ENCODE results near the gene CLEC20A.

- no peak for TF ChIP-seq POLR2AphosphoS5 (IDR thresholded peaks at IDR 0.05; ENCODE audit: low read depth, low read length)
- TF ChIP-seq POLR2A (IDR thresholded peaks at IDR 0.05; ENCODE audit: low read depth, low read length), result no peak
These were observed 28.9 kb downstream of the CLEC20A start for GRCh38 chr1:178467837-178468236.

Data from GM12892 (cell line).